NCI-H1092 (cell line): ENCODE results near the gene LRPAP1.

Source experiments
- DNase-seq: peaks from one replicate; lab custom pipeline; 2025; lab: John Stamatoyannopoulos, UW

LRPAP1 gene

DNA sequence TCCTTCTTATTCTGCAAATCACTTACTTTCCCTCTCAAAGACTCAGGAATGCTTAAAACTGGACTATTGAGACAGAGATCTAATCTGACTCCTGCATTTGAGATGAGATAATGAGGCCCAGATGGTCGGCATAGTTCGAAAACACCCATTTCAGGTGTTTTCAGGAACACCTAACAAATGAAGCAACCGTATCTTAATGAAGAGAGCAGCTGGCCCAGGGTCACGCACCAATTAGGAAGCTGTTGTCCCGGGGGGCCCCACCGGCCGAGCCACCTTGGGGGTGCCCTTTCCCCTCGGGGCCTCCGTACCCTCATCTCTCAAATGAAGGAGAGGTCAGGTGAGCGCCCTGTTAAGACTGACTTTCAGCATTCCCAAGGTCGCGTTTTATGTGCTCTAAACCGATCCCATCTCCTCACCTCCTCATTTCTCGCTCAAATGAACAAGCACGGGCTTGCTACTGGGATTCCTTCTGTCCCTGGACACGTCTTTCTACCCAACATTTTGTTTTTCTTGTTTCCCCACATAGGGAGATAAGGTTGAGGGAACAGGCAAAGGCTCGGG lies 824 bp downstream of the LRPAP1 start:
- DNase-seq: no peak

DNA sequence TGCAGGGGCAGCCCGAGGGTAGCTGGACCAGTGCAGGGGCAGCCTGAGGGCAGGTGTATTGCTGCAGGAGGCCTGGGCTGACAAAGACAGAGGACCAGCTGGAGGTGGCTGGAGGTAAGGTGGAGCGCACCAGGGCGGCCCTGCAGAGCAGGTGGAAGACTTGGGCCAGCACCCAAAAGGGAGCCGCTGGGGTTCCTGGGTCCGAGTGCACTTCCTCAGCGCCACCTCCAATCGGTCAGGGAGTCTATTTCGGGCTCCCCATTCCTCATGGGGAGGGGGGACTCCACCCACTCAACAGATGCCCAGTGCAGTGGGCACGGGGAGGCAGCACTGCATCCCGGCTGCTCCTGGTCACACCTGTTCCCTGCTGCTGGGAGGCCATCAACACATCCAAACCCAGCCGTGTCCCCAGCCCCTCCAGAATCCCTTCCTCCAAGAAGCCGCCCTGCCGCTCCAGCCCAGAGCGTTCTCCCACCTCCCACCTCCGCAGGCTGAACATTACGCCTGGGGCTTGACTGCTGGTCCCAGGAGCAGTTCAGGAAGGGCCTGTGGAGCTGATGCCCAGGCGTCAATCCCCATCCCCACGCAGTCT lies 1.5 kb downstream of the LRPAP1 start:
- no peak for DNase-seq

DNA sequence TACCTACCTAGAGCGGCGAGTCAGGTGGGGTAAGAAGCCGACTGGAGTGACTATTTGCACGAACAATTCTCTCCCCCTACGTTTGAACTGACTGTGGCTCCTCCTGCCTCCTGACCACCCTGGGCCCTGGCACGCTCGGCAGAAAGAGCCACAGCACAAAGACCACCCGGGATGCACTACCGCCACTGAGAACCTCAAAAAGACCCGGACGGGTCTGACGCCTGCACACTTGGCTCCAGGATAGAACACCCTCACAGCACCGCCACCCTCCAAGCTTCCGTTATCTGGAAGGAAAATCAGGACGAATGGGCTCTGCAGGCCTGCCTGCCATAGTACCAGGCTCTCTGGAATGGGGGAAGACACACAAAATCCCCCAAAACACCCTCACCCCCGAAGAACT lies 2.2 kb downstream of the LRPAP1 start:
- no peak for DNase-seq

DNA sequence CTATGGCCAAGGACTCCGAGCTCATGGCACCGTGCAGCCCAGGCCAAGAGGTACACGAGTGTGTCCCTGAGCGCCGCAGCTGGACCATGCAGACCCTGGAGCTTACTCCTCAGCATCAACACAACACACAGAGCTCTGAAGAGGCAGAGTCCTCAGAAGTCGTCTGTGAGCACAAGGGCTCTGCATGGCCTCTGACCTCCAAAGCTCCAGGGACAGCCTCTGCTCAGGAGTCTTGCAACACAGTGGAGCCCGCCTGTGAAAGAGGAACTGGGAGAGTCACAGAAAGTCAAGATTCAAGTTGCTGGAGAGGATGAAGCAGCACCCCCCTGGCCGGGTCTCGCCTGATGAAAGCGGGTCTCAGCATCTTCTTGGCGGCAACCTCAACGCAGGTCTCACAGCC lies 2.9 kb downstream of the LRPAP1 start:
- DNase-seq: no peak

DNA sequence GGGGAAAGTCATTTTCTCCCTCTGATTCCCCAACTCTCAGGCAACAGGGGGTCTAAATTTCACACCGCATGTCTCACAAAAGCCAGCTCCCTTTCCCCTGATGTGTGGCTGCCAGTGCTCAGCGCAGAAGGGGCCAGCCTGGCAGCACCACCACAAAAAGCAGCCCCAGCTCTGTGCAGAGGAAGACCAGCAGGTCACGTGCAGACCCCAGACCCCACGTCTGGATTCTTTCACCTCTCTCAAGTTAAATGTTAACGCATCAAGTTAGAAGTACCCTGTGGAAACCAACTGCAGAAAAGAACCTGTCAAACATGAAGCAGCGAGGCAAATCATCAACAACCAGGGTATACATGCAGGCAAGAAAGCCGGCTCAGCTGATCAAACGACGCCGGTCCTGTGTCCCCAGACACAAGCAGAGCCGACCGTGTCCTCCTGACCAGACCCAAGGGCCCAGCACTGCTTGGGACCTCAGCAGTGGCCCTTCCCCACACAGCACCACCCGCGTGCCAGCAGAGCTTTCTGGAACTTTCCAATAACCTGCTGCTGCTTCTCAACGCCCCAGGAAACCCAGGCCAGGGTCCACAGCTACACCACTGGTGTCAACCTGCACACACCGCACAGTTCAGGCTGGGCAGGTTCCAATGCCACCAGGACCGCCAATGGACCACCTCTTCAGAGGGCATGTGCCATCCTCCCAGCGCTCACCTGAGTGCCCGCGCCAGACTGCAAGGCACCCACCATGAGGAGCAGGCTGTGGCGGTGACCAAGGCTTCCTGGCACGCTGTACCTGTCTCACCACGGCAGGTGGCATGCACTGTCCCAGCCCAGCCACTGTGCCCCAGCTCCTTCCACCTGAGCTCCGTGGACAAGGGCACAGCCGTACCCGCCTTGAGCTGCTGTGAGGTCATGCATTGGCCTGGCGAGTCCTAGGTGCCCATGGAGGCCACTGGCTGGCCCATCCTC lies 4.0 kb downstream of the LRPAP1 start:
- no peak for DNase-seq

DNA sequence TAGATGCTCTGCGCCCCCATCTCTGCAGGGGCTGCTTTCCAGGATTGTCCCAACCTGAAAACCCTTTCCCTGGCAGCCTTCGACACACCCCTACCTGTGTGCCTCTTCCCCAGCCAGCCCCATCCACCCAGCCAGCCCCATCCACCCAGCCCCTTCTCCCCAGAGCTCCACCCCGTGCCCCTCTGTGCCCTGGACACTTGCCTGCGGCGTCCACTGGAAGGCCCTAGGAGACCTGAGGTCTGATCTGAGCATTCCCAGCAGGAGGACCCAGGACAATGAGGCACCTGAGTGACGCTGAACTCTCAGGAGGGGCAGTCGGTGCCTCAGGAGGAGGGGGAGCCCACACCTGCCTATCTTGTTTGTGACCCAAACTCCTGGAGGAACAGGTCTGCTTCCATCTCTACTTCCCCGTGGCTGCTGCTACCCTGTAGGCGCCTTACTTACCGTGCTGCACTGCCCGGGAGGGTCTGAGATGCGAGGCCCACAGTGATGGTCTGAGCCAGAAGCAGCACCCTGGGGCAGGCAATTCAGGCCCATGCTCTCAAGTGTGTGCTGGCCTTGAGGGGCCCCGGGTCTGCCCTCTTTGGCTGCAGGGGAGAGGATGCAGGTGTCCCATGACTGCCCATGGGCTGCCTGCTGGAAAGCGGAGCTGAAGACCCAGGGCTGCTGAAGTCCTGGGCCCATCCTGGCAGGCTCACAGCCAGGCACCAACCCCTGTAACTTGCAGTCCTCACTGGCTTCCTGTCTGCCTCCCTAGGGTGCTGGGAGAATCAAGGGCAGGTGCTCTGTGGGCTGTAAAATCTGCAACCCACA lies 4.9 kb downstream of the LRPAP1 start:
- DNase-seq: no peak

DNA sequence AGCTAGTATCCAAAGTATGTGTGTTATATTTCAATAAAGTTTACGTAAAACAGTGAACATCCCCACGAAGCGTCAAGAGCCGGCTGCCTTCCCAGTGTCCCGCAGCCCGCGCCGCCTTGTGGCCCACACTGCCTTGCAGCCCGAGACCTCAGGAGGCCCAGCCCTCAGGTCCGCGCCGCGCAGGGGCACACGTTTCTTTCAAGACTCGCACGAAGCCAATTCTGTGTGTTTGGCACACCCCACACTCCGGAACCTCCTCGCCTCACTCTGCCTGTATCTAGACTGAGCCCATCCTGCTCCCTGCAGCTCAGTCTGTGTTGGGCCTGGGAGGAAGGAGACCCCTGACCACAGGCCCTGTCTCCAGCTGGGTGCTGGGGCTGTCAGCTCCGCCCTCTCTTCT lies 5.8 kb downstream of the LRPAP1 start:
- no peak for DNase-seq

DNA sequence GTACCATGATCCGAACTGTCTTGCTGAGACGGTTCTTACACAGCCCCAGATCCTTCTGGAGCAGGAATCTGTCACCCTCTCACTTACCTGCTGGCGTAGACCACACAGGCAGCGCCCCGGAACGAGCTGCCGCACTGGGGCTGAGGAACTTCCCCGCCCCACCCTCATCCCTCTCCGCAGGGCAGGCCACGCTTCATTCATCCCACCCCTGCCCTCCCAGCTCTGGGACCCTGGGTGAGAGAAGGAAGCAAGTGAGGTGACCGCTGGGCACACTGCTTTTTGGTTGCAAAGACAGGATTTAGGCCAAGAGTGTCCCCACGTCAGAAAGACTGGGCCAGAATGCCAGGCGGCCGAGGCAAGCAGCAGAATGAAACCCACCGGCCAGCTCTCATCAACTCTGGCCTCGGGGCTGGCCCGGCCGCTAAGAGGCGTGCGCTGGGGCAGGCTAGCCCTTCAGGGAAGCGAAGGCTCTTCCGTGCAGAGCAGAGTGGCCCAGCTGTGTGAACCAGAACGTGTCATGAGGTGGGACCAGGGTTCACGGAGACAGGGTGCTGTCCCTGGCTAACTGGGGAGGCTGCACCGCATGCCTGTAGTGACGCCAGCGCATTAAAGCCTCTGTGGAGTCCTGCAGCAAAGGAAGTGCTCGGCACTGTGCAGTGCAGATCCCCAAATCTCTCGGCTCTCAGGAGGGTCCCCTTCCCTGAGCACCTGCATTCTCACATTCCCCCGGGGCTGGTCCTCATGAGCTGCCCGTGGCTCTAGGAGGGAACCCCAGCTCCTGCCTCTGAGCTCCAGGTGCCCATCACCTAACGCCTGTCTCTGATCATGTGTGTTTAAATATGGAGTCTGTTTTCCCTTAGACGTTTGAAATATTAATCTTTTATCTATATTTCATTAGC lies 6.4 kb downstream of the LRPAP1 start:
- no peak for DNase-seq

DNA sequence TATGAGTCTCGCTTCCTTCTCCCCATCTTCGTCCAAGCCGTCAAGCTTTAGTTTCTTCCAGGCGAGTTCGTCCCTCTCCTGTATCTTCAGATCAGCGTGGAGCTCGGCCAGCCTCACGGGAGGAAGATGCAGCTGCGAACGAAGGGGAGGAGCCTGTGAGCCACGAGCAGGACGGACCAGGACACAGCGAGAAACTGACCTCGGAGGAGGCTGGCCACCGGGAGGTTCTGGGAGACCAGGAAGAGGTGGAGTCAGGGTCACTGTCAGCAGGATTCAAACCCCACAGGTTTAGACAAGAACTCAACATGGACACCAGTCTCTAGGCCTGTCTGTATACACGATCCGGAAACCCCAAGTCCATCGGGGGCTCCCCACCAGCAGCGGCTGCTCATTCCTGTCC lies 7.3 kb downstream of the LRPAP1 start:
- DNase-seq: no peak

DNA sequence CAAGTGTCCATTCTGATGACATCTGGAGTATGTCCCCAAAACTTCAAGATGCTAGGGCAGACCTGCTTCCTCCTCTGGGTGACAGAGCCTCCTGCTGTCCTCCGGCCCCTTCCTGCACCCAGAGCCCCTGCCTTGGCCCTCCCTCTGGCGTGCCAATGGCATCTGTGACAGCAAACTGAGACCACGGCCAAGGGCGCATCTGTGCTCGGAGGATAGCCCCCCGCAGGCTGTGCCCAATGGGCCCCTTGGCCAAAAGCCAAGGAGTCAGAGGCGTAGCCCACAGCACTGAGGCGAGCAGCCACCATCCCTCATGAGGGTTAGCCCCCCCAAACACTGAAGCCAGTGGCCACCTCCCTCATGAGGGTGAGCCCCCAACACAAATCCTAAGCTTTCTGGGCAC lies 7.9 kb downstream of the LRPAP1 start:
- DNase-seq: no peak

DNA sequence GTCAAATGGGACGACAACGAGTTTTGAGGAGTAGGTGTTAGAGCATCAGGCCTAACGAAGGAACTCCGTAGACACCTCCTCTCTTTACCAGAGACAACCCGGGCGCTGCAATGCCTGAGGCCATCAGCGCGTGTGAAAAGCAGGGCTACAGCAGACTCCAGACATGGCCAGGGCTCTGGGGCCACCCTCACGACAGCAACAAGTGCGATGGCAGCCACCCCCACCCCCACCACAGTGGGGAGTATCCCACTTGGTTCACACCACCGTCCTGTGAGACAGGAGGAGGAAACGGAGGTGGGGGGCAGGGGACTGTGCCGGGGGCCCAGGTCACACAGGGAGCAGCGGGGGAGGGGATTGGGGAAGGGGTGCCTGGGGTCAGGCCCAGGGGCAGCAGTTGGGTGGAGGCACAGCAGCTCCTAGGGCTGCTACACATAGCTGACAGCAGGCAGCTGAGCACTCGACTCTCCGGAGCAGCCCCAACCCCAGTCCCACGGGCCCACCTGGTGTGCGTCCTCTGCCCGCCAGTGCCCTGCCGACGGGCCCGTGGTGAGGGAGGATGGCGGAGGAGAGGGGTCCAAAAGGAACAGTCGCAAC lies 8.5 kb downstream of the LRPAP1 start:
- DNase-seq: no peak

DNA sequence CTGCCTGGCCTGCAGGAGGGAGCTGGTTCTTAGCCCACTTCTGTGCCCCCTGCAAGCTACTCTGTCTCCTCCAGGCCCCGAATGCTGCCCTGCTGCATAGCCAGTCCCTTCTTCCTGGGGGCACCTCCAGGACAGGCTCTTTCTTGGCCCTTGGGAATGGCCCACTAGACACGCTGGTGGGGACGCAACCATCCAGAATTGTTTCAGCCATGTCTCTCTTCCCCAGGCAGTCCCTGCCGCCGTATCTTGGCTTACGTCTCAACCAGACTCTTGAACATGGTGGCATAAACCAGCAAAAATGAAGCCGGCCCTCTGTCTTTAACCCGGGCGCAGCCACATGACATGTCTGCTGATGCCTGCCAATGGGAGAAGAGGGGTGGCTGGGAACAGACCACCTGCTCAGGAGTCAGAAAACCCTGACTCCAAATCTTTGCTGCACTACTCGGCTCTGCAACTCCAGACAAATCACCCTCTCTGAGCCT lies 9.0 kb downstream of the LRPAP1 start:
- DNase-seq: no peak

DNA sequence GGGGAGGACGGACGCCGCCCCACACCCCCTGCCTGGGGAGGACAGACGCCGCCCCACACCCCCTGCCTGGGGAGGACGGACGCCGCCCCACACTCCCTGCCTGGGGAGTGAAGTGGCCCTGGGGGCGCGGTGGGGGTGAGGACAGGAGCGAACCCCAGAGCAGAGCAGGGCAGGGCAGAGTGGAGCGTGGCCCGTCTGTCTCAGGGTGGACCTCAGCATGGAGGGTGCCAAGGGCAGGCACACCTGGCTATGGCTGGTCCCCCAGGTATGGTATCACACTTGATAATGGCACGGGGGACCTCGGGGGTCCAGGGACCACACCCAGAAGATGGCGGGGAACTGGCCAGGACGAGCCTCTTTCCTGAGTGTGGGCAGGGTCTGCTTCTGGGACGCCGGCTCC lies 9.6 kb downstream of the LRPAP1 start:
- no peak for DNase-seq

DNA sequence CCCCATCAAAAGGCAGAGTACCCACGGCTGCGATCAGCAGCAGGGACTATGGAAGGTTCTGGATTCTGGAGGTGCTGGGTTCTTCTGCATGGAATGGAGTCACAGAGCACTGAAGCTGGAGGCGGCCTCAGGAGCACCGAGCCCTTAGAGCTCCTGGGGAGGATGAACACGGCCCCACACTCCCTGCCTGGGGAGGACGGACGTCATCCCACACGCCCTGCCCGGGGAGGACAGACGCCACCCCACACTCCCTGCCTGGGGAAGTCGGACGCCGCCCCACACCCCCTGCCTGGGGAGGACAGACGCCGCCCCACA lies 9.9 kb downstream of the LRPAP1 start:
- no peak for DNase-seq

DNA sequence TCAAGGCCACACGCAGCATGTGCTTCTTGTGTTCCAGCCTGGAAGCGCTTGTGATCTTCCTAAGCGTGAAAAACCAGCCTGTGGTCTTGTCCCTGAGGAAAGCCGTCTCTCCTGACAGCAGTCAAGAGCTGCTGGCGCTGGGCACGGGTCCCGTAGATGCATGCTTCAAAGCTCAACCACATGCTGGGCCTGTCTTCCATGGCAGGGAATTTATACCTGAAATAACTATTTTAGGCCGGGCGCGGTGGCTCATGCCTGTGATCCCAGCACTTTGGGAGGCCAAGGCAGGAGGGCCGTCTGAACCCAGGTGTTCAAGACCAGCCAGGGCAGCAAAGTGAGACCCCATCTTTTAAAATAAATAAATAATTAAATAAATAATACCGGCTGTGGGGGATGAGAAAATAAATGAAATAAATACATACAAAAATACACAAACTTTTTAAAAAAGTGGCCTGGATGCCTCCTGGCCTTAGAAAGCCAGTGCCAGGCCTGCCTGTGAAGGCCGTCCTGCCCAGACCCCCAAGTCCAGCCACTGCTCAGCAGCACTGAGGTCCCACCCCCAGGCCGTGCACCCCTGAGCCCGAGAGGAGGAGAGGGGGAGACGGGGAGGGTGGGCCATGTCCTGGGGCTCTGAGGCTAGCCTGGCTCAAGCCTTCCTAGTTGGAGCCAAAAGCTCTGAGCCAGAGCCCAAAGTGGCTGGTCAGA lies 10.4 kb downstream of the LRPAP1 start:
- DNase-seq: no peak

DNA sequence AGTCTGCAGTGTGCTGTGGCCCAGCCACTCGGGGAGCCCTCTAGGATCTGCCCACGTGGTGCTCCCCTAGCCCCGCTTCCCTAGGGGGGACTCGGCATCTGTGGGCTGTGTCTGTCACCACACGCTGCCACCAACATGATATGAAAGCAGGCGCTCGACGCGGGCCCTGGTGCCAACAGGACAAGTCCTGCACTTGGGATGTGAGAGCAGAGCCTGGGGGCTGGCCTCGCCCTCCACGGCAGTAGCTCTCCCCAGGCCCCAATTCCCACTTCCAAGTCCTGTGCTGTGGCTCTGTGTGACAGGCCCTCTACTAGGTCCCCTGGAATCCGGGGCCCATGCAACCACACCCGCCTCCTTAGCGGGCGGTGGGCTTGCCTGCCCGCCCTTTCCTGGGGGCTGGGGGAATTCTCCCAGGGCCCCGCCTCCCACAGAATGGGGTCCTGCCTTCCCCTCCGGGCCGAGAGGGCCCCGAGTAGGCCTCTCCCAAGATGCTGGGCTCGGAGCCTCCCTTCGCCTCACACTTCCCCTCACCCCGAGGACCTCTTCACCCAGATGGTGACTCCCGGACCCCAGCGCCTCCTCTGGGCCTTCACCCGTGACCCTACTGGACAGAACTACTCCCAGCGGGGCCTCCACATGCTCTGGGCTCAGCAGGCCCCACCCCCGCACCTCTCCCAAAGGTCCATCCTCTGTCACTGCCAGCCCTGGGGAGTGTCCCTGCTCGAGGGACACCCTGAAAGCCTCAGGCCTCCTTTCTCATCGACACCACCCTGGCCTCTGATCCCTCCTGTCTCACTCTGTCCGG lies 11.2 kb downstream of the LRPAP1 start:
- no peak for DNase-seq

DNA sequence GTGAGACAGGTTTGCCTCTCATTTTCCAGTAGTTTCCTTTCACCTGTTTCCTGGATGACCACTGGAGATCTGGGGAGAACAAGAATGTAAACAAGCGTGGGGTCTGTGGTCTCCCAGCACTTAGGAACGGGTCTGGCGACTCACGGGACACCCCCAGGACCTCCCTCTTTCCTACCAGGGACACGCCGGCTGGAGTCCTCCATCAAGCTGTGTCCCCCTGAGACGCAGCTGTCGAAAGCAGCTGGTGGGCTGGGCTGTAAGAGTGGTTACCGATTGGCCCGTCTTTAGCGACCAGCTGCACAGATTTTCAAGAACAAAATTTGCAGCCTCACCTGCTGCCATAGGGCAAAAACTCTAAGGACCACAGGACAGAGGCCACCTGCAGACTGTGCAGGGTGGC lies 11.9 kb downstream of the LRPAP1 start:
- no peak for DNase-seq

DNA sequence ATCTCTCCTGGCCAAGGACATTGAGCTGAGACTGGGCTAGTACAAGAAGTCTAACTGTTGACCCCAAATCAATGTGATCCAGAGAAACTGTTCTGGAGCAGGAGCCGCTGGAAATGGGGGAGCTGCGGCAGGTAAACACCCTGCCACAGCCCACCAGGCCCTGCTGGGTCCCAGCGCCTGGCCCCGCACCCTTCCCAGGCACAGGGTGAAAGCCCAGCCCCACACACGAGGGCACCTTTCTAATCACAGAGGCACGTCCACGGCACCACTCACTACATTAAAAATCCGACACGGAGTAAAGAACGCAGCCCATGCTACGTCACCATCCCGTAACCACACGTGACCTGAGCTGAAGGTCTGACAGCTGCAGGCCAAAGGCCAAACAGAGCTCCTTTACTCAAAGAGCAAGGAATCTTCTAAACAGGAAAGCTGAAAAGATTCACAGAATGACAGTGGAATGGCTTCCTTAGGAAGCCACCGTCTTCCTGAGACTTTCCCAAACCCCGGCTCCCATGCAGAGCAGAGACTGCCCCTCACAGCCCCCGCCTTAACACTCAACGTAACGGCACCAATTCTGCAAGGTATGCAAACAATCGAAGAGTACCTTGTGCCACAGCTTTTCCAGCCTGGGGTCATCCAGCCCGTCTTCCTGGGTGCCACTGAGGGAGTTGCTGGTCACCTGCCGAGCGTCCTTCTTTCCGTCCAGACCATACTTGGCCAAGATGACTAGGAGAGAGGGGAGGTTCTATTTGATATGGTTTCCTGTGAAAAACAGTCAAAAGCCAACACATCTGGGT lies 12.6 kb downstream of the LRPAP1 start:
- no peak for DNase-seq

DNA sequence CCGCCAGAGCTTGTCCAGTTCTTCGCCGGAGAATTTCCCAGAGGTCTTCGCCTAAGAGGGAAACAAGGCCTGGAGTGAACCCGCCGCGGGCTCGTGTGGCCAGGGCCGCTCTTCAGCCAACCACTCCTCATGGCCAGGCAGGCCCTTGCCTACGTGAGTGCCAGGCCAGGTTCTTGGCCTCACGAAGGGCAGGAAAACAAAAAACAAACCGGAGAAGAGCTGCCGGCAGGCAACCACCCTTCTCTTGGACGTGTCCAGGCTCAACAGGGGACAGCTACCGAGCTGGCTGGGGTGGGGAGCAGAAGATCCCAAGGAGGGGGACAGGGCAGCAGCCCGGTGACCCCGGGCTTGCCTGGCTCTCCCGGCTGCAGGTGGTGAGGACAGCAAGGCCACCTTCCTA lies 13.3 kb downstream of the LRPAP1 start:
- no peak for DNase-seq
